CD4-positive, alpha-beta T cell treated with Interferon gamma for 1 hour (primary cell): ENCODE data around the gene GNS.

Experiments used
- DNase-seq: peaks from one replicate; pipeline ENCODE4 v3.0.0-alpha.2; 2020

Gene GNS

DNA sequence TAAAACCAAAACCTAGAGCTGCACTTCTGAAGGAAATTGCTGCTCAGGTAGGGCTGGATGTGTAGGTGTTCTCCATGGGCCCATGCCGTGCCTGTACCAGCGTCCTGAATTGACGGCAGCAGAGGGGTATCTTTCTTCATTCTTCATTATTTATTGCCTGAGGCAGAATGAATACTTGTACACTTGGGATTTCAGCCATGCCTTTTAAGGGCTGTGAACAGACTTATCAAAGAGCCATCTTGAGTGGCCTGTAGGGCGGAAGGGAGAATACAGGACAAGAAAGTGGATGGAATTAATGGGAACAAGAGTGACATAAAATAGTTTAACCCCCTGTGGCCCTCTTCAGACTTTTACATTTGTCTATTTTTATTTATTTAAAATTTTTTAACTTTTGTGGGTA is 87.5 kb downstream of the GNS start:
- no peak for DNase-seq

DNA sequence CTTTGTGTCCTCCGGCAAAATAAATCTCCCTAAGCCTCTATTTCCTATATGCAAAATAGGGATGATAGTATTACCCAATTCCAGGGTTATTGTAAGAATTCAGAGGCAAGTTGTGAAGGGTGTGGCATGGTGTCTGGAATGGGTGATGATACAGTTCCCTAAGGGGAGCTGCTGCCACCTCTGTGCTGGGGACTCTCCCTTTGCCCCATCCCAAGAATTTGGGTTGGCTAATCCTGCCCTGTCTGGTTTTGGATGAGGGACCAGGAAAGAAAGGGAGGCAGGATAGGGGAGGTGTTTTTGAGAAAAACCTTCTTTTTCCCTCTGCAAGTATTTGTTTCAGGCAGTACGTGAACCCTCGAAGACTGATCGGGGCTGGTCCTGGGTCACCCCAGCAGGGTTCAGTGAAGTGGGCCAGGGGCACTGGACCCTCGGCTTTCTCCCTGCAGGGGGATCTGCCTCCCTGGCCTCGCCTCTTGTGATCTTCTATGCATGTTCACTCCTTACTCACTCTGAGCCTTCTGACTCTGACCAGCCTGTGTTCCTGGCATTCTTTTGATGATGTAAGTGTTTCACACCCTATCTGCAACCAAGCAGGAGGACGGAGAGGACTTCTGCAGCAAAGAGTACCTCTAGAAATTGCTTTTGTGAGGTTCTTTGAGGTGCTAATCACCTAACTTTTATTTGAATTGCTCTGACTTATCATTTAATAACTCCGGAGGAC is 88.1 kb downstream of the GNS start:
- DNase-seq: no peak

DNA sequence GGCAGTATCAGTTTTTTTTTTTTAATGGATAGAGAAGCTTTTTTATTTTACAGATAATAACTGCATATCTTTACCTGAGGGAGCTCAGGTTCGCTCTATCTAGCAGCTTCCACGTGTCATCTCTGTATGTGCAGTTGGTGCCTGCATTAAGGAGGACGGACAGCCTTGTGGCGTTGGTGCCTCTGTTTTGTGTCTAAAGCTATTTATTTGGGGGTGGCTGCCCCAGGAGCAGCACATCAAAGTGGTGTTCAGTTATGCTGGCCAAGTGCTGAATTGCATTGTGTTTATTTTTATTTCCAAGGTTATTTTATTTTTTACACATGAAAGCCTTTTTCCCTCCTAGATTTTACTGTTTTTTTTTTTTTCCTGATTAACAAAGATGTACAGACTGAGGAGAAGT is 89.2 kb downstream of the GNS start:
- DNase-seq: peak; percentile 32

- peak; percentile 48 for DNase-seq
Measured at GRCh38 chr12:64669270-64669842, 89.8 kb downstream of the GNS start.

- no peak for DNase-seq
Measured at GRCh38 chr12:64667793-64668192, 91.4 kb downstream of the GNS start.

- no peak for DNase-seq
Measured at GRCh38 chr12:64666054-64666914, 92.9 kb downstream of the GNS start.

GRCh38 chr12:64665514-64665913 is 93.7 kb downstream of the GNS start:
- DNase-seq: peak; percentile 75
